Measurements from ENCODE around the gene TAS2R41.

The TAS2R41 gene

GRCh38 chr7:143516981-143517380 is 39.3 kb downstream of the TAS2R41 start:
- Histone ChIP-seq H3K9me3 (ENCODE audit: control insufficient read depth, insufficient read depth, low read depth, low read length) (no peaks in the 10 kb centered on the region), H3K36me3 (ENCODE audit: control insufficient read depth in 2 of 2, insufficient read depth in 1 of 2, low read length in 2 of 2) (no peaks in the 10 kb centered on the region), H3K27ac (ENCODE audit: extremely low read depth, low read depth, low read length) (no peak overlapping the region), H3K4me1 (ENCODE audit: control insufficient read depth, insufficient read depth, low read length) (no peaks in the 10 kb centered on the region), H3K4me3 (ENCODE audit: low read depth, low read length) (no peak overlapping the region)
- POLR2A ChIA-PET, result no interaction called here
- CTCF ChIA-PET, result no interaction called here
- no peak for TF ChIP-seq ZBTB44 (tag by site-specific recombination; IDR thresholded peaks at IDR 0.05)
- TF ChIP-seq ZNF148 (tag by site-specific recombination; IDR thresholded peaks at IDR 0.05; ENCODE audit: borderline replicate concordance), result no peak
- TF ChIP-seq ZNF514 (tag by site-specific recombination; IDR thresholded peaks at IDR 0.05), result no peak
- TF ChIP-seq ZNF707 (tag by site-specific recombination; IDR thresholded peaks at IDR 0.05), result no peak

- H3K4me3 ChIP-seq (ENCODE audit: low read depth, low read length), result no peak overlapping the region
- ChIA-PET POLR2A (no interaction called here), CTCF (interaction anchor here (0.6 to 1.0 kb wide), 3 partner anchors 12 to 102 kb away, joined by 3 to 7 read pairs (median 3); no protein-coding TSS in a partner anchor)
- no peak overlapping the region for H3K27ac ChIP-seq (ENCODE audit: extremely low read depth, low read depth, low read length)
- no peaks in the 10 kb centered on the region for H3K9me3 ChIP-seq (ENCODE audit: control insufficient read depth, insufficient read depth, low read depth, low read length)
- H3K4me1 ChIP-seq (ENCODE audit: control insufficient read depth, insufficient read depth, low read length), result no peaks in the 10 kb centered on the region
- H3K36me3 ChIP-seq (ENCODE audit: control insufficient read depth in 2 of 2, insufficient read depth in 1 of 2, low read length in 2 of 2), result no peaks in the 10 kb centered on the region
- peak; percentile 79 for TF ChIP-seq GLIS1 (tag by site-specific recombination; IDR thresholded peaks at IDR 0.05)
- TF ChIP-seq ZNF645 (tag by site-specific recombination; IDR thresholded peaks at IDR 0.05), result no peak
- peak; percentile 37; the same call in 1 of the 2 replicates for TF ChIP-seq FEZF1 (tag by site-specific recombination; IDR thresholded peaks at IDR 0.05)
- peak; percentile 87 for TF ChIP-seq ZIC2 (tag by site-specific recombination; IDR thresholded peaks at IDR 0.05)
Measured at GRCh38 chr7:143518521-143518920, 40.8 kb downstream of the TAS2R41 start.

- Histone ChIP-seq H3K27ac (ENCODE audit: extremely low read depth, low read depth, low read length) (no peak overlapping the region), H3K36me3 (ENCODE audit: control insufficient read depth in 2 of 2, insufficient read depth in 1 of 2, low read length in 2 of 2) (no peaks in the 10 kb centered on the region), H3K4me1 (ENCODE audit: control insufficient read depth, insufficient read depth, low read length) (no peaks in the 10 kb centered on the region), H3K9me3 (ENCODE audit: control insufficient read depth, insufficient read depth, low read depth, low read length) (no peaks in the 10 kb centered on the region), H3K4me3 (ENCODE audit: low read depth, low read length) (no peak overlapping the region)
- ChIA-PET POLR2A (interaction anchor here (1.2 kb wide), 1 partner anchor 126 kb away, joined by 3 read pairs; no protein-coding TSS in a partner anchor), CTCF (interaction anchor here (0.6 to 1.1 kb wide), 5 partner anchors 28 to 278 kb away, joined by 3 to 7 read pairs (median 3); no protein-coding TSS in a partner anchor)
- TF ChIP-seq MZF1 (tag by site-specific recombination; IDR thresholded peaks at IDR 0.05; ENCODE audit: borderline replicate concordance) (no peak), ZNF138 (tag by site-specific recombination; IDR thresholded peaks at IDR 0.05; ENCODE audit: borderline replicate concordance) (no peak), ZNF133 (tag by site-specific recombination; IDR thresholded peaks at IDR 0.05) (no peak)
Measured at GRCh38 chr7:143518941-143519340, 41.3 kb downstream of the TAS2R41 start.

GRCh38 chr7:143519411-143520131 is 41.9 kb downstream of the TAS2R41 start:
- Histone ChIP-seq H3K27ac (ENCODE audit: extremely low read depth, low read depth, low read length) (no peak overlapping the region), H3K4me3 (ENCODE audit: low read depth, low read length) (no peak overlapping the region), H3K9me3 (ENCODE audit: control insufficient read depth, insufficient read depth, low read depth, low read length) (no peaks in the 10 kb centered on the region), H3K36me3 (ENCODE audit: control insufficient read depth in 2 of 2, insufficient read depth in 1 of 2, low read length in 2 of 2) (no peaks in the 10 kb centered on the region), H3K4me1 (ENCODE audit: control insufficient read depth, insufficient read depth, low read length) (no peaks in the 10 kb centered on the region)
- POLR2A ChIA-PET, result interaction anchor here (1.2 kb wide), 1 partner anchor 127 kb away, joined by 3 read pairs; no protein-coding TSS in a partner anchor
- CTCF ChIA-PET, result interaction anchor here (0.7 to 1.1 kb wide), 5 partner anchors 28 to 278 kb away, joined by 3 read pairs; no protein-coding TSS in a partner anchor
- no peak for TF ChIP-seq ZNF311 (tag by site-specific recombination; IDR thresholded peaks at IDR 0.05; ENCODE audit: borderline replicate concordance)
- TF ChIP-seq ZNF629 (tag by site-specific recombination; IDR thresholded peaks at IDR 0.05), result no peak
- no peak for TF ChIP-seq ZNF18 (tag by site-specific recombination; IDR thresholded peaks at IDR 0.05)
- TF ChIP-seq ZNF664 (tag by site-specific recombination; IDR thresholded peaks at IDR 0.05), result no peak
- TF ChIP-seq IKZF3 (tag by site-specific recombination; IDR thresholded peaks at IDR 0.05), result no peak
- no peak for TF ChIP-seq ZNF624 (tag by site-specific recombination; IDR thresholded peaks at IDR 0.05)
- TF ChIP-seq ZNF501 (tag by site-specific recombination; IDR thresholded peaks at IDR 0.05), result no peak
- no peak for TF ChIP-seq ZNF600 (tag by site-specific recombination; IDR thresholded peaks at IDR 0.05)
- peak; percentile 53 for TF ChIP-seq ZFHX2 (tag by site-specific recombination; conservative IDR thresholded peaks at IDR 0.05)
